ENCODE results near the gene RPL10. TPM values are rescaled to one million over a fixed set of nuclear protein-coding genes. Genes with fewer than 3 reads are reported as not detected.

The RPL10 gene
- total and polyA plus RNA-seq, 9 of the 15 experiments (the other 6 are each of a cell fraction or from before 2014, with no cell fraction given) = 3,774 to 7,600 (median 5,014) TPM

GRCh38 chrX:154399527-154400368 lies 1.6 kb downstream of the RPL10 start:
- ChIA-PET CTCF (ENCODE audit: low intra/inter-chr PET ratio) (interaction anchor here (0.5 to 3.3 kb wide), 2 partner anchors 135 to 139 kb away, joined by 3 to 17 read pairs; no protein-coding TSS in a partner anchor), POLR2A (interaction anchor here (0.6 to 6.0 kb wide), 17 partner anchors 10 to 142 kb away, joined by 3 to 85 read pairs (median 5); partner anchors contain the start of genes ATP6AP1, DNASE1L1 and TAFAZZIN)
- no TSS peak for BruUV-seq (replicated peaks)
- Histone ChIP-seq H3K4me3 (peak overlapping the region; percentile 64), H3K4me2 (ENCODE audit: insufficient read depth, low read length) (peak overlapping the region; percentile 97), H4K20me1 (replicated peaks; ENCODE audit: control insufficient read depth, insufficient read depth, low read length) (peaks cover 13% of the 10 kb centered on the region), H3K36me3 (ENCODE audit: control insufficient read depth, insufficient read depth, low read length) (peaks cover 35% of the 10 kb centered on the region), H3K9me1 (ENCODE audit: control insufficient read depth, insufficient read depth, low read length) (no peaks in the 10 kb centered on the region), H2AFZ (ENCODE audit: low read depth, low read length) (no peak overlapping the region), H3K27me3 (ENCODE audit: control insufficient read depth in 2 of 2, insufficient read depth in 2 of 2, low read length in 2 of 2) (no peaks in the 10 kb centered on the region), H3K4me1 (replicated peaks in 1 of 2; ENCODE audit: control insufficient read depth in 2 of 2, insufficient read depth in 2 of 2, low read length in 2 of 2) (peaks cover 5 to 20% of the 10 kb centered on the region in 2 experiments; a peak in 3 of 5 replicates), H3K9me3 (replicated peaks; ENCODE audit: control insufficient read depth, insufficient read depth, low read depth, low read length) (no peaks in the 10 kb centered on the region; the same call in 1 of the 2 replicates), H3K27ac (ENCODE audit: extremely low read depth, low read depth, low read length) (peak overlapping the region; percentile 97), H3K79me2 (ENCODE audit: control insufficient read depth, insufficient read depth, low read length) (peaks cover 42% of the 10 kb centered on the region), H3K9ac (ENCODE audit: insufficient read depth in 1 of 2, low read depth in 2 of 2, low read length in 2 of 2) (peak overlapping the region; percentile 95 to 98)
- WGBS (ENCODE audit: insufficient coverage, low coverage, missing lambda C conversion rate) = 12% methylated on average over 12 of the region's 14 CpGs
- in situ Hi-C loops (cut with MboI) (loop anchor here (10.0 kb wide), 1 partner anchor 135 kb away; no protein-coding TSS in a partner anchor), intact Hi-C loops (cut with micrococcal nuclease) (loop anchor here (5.0 kb wide), 1 partner anchor 88 kb away; the partner anchor contains the start of gene UBL4A)
- FAIRE-seq (peak; percentile 51), DNase-seq (ENCODE audit: extremely low read depth in 1 of 4, low spot score in 3 of 4) (peak in 2 of 4 experiments; percentile 32 to 33), ATAC-seq (no peak)
- TF ChIP-seq GTF2A2 (tag; IDR thresholded peaks at IDR 0.05) (no peak), PREB (CRISPR knock-in tag; IDR thresholded peaks at IDR 0.05) (0 out of 2 replicates have a peak, but pooled peaks have one; percentile 47), ZNF431 (CRISPR knock-in tag; IDR thresholded peaks at IDR 0.05) (0 out of 2 replicates have a peak, but pooled peaks have one; percentile 35), ZNF717 (CRISPR knock-in tag; IDR thresholded peaks at IDR 0.05) (no peak), CREB1 (IDR thresholded peaks at IDR 0.05) (no peak; the same call in 1 of the 2 replicates), CREB1 (CRISPR knock-in tag; IDR thresholded peaks at IDR 0.05) (peak; percentile 43; the same call in 1 of the 2 replicates), NR4A1 (CRISPR knock-in tag; IDR thresholded peaks at IDR 0.05) (no peak), NR4A1 (tag; IDR thresholded peaks at IDR 0.05) (no peak), AFF4 (CRISPR knock-in tag; IDR thresholded peaks at IDR 0.05) (0 out of 2 replicates have a peak, but pooled peaks have one; percentile 50), HDAC2 (IDR thresholded peaks at IDR 0.05) (no peak), YY1 (IDR thresholded peaks at IDR 0.05; ENCODE audit: borderline replicate concordance in 1 of 3, control insufficient read depth in 1 of 3, extremely low read depth in 1 of 3, insufficient read depth in 3 of 3, insufficient read length in 1 of 3, insufficient replicate concordance in 2 of 3, low read depth in 1 of 3, low read length in 2 of 3) (peak in 1 of 3 experiments; percentile 55), ZNF311 (CRISPR knock-in tag; IDR thresholded peaks at IDR 0.05) (no peak), WHSC1 (IDR thresholded peaks at IDR 0.05; ENCODE audit: low read length) (no peak), FOXM1 (IDR thresholded peaks at IDR 0.05; ENCODE audit: low read depth) (no peak), FOXM1 (CRISPR knock-in tag; IDR thresholded peaks at IDR 0.05; ENCODE audit: low read depth) (peak; percentile 24; the same call in 1 of the 2 replicates), SIN3A (IDR thresholded peaks at IDR 0.05; ENCODE audit: borderline replicate concordance in 2 of 2, control insufficient read depth in 1 of 2, low read depth in 2 of 2, low read length in 2 of 2) (0 out of 4 replicates have a peak, but pooled peaks have one; percentile 18 to 27)

Data from K562 (cell line).